GM18909 (cell line): Measurements from ENCODE around the gene DNMT3L.
"Not testable (repeated sequence)": the region's sequence is repeated elsewhere in the genome, so short reads cannot be mapped to it uniquely, and the experiment has no call there.

Experiments used
- ATAC-seq: cut with Tn5 transposase; IDR thresholded peaks from one replicate; pipeline ENCODE4 v1.9.1; 2021; ENCODE audit warnings: mild to moderate bottlenecking; ENCODE audit not compliant: unreplicated experiment, poor library complexity

DNMT3L gene

DNA sequence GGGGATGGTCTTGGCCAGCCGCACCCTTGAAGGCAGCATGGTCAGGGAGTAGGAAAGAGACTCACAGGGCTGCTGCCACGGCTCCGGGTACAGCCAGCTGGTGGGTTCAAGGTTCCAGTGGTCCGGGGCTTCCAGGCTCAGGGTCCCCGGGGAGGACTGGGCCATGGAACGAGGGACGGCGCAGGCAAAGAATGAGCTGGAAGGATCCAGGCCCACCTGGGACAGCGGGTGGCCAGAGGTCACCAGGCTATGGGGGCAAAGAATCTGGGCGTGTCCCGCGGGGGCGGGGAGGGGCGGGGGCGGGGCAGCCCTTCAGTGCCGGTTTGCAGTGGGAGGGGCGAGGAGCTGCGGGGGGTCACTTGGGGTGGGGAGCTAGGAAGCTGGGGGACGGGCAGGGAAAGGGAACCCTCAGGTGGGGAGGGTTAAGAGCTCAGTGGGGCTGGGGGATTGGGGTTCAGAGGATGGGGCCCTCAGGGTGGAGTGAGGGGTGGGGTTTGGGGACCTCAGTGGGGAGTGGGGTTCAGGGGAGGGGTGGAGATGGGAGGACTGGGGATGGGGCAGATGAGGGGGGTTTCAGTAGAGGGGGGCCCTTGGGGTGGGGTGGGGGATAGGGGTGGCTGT is at the start of gene DNMT3L:
DNMT3L (minus strand) TSS at position 223 of the 621 bp plus-strand sequence. CDS start 638 bp downstream, outside the sequence.
- no peak for ATAC-seq

DNA sequence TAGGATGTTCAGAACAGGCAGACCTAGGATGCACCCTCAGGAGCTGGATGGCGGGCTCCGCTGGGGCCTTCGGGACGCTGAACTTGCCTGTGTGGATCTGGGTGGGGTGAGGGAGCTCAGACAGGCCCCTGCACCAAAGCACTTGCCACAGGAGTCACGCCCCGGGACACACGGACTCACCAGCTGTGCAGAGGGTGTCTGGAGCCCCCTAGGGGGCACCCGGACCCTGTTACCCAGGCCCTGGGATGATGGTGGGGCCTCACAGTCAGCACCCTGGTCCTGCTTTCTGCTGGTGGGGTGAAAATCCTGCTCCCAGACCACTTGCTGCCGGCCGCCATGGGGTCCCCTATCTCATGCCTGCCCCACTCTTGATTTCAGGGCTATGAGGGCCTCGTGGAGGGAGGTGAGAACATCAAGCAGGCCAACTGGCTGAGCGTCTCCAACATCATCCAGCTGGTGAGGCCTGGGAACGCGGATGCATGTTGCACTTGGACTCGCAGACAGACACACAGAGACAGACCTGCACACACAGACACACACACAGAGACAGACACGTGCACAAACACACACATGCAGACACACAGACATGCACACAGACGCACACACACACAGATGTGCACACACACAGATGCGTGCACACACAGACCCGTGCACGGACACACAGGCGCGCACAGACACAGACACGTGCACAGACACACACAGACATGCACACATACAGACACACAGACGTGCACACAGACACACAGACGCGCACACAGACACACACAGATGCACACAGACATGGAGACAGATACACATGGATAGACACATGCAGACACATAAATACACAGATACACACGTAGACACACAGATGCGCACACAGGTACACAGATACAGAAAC is 49.2 kb upstream of the DNMT3L start:
- ATAC-seq = no peak

DNA sequence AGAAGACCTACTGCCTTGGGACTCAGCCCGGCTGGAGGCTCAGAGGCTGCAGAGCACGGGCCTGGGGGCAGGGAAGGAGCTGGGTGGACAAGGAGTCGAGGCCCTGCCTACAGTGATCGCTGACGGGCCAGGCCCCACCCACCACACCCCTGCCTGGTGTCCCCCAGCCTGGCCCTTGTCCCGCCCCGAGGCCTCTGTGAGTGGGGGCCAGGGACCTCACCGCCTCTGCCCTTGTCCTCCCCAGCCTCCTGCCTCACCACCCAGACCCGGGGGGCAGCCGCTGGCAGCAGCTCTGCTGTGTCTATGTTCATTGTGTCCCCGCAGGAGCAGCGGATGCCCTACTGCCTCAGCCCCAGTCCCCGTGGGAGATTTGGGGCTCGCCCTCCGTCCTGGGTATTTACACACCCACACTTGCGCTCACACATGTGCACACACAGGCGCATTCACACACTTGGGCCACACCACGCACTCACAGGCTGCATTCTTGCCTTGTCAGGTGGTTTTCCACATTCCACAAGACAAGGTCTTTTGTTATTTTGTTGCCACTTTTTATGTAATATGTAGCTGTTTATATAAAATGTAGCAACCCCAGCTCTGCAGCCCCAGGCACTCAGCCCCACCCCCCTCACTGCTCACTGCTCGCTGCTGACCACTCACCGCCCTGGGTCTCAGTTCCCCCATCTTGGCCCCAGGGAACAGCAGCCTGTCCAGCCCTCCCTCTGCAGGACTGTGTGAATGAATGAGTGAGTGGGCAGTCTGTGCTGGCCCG is 45.4 kb upstream of the DNMT3L start:
- no peak for ATAC-seq

DNA sequence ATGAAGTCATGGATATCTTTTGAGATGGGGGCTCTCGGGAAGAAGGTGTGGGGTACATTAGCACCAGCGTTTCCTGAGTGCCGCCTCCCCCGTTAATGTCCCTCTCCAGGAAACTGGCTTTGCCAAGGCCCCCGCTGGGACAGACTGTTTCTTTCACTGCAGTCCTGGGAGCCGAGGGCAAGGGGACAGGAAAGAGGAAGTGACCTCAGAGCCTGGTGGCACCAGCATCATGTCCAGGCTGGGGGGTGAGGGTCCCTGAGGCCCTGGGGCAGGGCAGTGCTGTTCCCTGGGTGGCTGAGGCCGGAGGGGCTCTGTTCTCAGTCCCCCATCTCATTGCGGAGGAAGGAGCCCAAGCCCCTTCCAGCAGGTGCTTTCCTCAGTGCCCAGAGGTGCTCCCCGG is 44.0 kb upstream of the DNMT3L start:
- no peak for ATAC-seq

DNA sequence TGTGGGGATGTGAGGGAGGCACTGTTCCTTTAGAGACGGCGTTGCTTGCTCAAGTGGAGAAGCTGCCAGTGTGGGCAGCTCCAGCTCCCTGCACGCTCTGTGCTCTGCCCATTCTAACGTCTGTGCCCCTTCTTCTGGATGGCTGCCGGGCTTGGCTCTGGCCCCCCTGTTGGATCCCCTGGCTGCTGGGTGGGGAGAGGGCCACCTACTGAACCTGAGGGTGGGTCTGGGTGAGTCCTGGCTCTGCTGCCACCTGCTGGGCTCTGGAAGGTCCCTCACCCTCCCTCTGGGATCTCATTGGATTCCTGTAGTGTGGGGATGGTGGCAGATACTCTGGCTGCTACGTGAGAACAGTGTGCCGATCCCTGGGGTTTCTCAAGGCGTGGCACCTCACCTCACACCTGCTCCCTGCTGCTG is 43.2 kb upstream of the DNMT3L start:
- ATAC-seq = no peak

DNA sequence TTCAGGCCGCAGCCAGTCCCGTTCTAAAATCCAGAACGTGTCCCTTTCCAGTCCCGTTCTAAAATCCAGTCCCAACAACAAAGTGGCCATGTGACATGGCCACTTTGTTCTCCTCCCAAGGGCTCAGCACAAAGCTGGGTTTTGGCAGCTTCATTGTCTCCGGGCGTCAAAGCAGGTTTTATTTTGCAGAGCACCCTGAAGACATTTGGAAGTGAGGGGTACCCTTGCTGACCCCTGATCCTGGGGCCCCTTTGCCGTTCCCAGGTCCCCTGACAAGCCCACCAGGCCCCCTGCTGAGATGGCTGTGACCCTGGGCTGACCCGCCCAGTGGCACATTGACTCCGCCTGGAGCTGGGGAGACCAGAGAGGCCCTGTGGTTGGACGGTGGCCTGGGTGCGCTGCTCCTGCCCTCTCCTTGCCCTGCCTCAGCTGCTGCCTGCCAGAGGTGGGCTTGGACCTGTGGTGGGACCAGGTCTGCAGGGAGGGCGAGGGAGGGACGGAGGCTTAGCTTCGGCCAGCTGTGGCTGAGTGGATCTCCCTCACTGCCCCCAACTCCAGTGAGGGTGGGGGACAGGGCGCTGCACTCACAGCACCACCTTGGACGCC is 42.4 kb upstream of the DNMT3L start:
- no peak for ATAC-seq

DNA sequence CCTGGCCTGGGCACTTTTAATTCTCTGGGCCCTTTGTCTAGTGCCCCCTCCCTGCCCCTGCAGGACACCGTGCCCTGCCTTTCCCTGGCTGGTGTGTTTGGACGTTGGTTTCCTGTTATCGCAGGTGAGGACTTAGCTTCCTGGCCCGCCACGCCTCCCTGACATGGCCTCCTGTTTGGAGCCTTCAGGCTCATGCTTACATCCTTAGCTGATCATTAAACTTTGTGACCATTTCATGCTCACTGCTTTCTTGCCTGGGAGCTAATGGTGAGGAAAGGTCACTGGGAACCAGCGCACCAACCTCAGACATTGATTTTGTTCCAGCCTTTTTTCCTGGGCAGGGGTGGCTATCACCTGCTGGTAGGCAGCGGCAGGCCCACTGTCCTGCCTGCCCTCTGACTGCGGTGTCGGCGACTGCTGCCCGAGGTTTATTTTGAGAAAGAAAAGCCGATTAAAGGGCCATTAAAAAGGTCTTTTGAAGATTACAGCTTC is 41.8 kb upstream of the DNMT3L start:
- ATAC-seq = no peak

DNA sequence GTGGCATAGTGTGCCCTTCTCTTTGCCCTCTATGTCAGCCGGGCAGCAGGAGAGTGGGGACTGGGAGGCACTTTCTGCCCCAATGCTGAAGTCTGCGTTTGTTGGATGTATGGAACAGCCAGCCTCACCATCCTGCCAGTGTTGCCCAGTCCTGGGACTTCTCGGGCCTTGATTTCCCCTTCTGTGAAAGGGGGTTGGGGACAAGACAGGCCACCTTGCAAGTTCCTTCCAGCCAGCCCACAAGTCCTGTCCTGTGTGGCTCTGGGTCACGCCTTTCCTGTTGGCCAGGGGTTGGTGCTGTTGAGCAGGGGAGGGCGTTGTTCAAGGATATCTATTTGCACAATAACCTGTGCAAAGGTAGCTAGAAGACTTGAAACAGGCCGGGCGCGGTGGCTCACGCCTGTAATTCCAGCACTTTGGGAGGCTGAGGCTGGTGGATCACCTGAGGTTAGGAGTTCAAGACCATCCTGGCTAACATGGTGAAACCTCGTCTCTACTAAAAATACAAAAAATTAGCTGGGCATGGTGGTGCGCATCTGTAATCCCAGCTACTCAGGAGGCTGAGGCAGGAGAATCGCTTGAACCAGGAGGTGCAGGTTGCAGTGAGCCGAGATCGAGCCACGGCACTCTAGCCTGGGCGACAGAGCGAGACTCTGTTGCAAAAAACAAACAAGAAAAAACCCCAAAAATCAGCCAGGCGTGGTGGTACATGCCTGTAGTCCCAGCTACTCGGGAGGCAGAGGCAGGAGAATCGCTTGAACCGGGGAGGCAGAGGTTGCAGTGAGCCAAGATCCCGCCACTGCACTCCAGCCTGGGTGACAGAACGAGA is 41.1 kb upstream of the DNMT3L start:
- not testable (repeated sequence) for ATAC-seq

DNA sequence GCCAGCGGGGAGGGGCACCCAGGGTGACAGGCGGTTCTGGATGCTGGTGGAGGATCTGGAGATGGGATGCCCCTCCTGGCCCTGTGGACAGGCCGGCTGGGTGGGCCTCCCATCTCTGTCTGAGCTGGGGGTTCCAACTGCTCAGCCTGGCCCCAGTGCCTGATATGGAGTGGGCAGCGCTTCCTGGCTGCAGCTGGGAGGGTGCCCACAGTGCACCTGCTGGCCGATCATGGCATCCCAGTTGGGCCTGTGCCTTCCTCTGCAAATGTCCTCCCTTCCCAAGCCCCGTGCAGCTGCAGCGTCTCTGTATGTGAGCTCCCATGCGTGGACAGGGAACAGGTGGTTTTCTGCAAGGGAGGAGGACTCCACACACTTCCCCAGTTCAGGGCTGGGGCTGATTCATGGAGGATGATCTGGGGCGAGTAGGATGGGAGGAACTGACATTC is 40.3 kb upstream of the DNMT3L start:
- ATAC-seq = no peak

DNA sequence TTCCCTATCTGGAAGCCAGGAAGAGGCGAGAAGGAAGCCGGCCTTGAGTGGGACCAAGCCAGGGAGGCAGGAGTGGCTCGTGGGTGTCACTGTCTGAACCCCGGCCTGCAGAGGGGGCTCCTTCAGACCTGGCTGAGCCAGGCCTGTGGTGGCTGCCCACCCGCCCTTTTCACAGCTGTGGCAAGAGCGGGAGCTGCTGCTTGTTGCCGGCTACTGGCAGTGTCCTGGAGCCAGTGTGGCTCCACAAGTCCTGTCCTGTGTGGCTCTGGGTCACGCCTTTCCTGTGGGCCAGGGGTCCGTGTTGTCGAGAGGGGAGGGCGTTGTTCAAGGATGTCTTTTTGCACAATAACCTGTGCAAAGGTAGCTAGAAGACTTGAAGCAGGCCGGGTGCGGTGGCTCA is 39.4 kb upstream of the DNMT3L start:
- ATAC-seq = no peak

DNA sequence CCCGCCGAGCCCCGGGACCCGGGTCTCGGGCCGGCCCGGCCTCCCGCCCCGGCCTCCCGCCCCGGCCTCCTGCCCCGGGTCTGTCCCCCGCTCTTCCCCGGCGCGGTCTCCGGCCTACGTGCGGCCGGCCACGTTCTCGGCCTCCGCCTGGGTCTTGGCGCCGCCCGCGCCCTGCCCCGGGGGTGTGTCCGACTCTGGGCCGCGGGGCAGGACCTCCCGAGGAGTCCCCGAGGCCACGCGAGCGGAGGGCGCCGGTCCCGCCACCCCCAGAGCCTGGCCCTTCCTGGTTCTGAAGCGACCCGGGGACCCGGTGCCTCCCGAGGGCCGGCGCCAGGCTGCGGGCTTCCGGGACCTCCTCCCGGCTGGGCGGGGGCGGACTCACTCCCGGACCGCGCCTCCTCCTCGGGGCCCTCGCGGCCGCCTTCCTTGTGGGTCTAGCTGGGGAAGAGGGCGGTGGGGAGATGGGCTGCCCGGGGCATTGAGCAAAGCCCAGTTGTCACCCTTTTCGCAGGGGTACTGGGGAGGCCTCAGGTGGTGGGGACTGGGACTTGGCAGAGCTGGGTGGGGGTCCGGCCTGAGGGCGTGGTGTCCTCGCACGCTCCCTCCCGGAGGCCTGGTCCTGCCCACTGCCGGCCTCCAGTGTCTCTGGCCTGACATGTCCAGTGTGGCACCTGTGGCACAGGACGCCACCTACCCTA is 38.7 kb upstream of the DNMT3L start:
- ATAC-seq = peak; percentile 34

DNA sequence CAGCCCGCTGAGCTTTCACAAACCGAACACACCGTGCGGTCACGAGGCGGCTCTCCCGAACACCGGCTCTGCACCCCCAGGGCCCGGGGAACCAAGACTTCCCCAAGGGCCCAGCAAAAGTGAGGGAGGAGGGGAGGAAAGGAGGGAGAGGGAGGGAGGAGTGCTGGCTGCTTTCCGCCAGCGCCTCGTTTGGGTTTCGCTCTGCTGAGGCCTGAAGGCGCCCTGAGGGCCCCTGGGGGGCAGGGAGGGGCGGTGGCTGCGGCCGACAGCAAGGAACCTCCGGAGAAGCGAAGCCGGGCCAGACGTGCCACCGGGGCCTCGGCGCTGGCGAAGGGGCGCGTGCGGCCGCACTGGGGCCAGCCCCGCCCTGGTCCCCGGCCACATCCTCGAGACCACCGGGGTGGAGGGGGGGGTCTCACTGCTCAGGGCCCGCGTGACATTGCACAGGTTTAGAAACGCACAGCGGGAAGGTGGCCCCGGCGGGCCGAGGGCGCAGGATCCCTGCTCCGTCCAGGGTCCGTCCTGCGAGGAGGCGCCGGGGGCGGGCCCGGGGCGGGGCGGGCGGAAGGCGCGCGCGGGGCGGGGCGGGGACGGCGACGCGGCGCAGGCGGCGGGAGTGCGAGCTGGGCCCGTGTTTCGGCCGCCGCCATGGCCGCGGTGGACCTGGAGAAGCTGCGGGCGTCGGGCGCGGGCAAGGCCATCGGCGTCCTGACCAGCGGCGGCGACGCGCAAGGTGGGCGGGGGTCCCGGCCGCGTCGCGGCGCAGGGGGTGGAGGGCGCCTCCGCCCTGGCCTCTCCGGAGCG is 38.0 kb upstream of the DNMT3L start, which contains the start of gene PFKL:
PFKL (plus strand) TSS at position 596 of the 804 bp plus-strand sequence; CDS start at position 649, 53 bp downstream.
- ATAC-seq = peak; percentile 57

DNA sequence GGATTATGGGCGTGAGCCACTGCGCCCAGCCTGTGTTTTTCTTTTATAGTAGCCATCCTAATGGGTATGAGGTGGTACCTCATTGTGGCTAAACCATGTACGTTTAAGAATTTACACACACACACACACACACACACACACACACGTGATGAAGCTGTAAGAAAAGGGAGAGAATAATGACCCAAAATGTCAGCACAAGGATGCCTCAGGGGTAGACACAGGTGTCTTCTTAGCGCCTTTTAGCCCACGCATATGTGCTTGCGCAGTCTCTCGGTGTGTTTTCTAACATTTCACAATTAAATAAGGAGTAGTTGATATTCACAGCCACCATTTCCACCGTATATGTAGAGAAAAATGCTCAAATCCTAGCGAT is 37.4 kb upstream of the DNMT3L start:
- no peak for ATAC-seq

DNA sequence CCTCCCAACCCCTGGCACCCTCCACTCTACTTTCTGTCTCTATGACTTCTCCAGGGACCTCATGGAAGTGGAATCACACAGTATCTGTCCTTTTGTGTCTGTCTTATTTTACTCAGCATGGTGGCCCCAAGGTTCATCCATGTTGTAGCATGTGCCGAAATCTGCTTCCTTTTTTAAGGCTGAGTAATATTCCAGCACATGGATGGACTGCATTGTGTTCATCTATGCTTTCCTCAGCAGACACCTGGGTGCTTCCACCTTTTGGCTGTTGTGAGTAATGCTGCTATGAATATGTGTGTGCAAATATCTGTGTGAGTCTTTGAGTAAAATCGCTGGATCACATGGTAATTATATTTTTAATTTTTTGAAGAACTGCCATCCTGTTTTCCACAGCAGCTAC is 36.6 kb upstream of the DNMT3L start:
- no peak for ATAC-seq

DNA sequence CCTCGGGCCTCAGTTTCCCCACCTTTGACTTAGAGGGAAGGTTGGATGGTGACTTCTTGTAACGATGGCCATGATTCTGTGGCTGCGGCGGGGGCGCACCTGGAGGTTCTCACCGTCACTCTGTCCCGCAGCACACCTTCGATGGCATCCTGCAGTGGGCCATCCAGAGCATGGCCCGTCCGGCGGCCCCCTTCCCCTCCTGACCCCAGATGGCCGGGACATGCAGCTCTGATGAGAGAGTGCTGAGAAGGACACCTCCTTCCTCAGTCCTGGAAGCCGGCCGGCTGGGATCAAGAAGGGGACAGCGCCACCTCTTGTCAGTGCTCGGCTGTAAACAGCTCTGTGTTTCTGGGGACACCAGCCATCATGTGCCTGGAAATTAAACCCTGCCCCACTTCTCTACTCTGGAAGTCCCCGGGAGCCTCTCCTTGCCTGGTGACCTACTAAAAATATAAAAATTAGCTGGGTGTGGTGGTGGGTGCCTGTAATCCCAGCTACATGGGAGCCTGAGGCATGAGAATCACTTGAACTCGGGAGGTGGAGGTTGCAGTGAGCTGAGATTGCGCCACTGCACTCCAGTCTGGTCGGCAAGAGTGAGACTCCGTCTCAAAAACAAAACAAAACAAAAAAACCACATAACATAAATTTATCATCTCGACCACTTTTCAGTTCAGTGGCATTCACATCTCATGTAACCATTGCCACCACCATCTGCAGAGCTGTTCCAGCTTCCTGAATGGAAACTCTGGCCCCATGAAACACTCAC is 36.0 kb upstream of the DNMT3L start:
- ATAC-seq = peak; percentile 30

DNA sequence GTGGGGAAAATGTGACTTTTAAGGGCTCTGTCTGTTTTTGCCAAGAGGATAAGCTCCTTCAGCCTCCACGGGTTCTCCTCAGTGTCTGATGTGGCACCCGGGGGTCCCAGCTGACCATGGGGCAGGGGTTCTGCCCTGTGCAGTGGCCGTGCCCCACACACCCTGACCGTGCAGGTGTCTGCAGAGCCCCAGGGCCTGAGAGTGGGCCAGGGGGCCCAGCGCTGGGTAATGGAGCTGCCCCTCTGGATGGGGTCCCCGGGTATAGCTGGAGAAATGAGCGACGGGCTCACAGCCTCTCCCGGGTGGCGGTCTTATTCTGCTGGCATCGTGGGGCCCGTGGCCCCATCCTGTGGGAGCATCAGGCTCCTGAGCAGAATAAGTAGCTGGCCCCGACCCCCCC is 35.2 kb upstream of the DNMT3L start:
- no peak for ATAC-seq

DNA sequence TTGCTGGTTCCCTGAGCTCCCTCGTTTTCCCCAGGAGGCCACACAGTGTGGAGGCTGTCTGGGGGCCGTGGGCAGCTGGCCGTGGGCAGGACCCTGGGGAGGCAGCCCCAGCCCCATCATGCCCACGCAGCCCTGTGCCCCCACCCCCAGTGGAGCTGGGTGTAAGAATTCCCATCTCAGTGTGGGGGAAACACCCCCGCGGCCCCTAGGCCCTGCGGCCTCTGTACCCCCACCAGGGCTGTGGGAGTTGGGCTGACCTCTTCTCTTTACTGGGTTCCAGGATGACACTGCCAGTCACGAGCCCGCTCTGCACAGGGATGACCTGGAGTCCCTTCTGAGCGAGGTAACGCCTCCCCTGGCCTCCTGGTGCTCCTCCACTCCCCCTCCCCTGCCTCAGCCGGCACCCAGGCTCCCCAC is 34.4 kb upstream of the DNMT3L start:
- ATAC-seq = no peak
